Stimulated activated CD4-positive, alpha-beta T cell treated with anti-CD3 and anti-CD28 coated beads, TNF-alpha, amount 100 ng/mL, for 4 hours (primary cell): ENCODE data around the gene GREM2.

Experiments
- DNase-seq, 3 experiments: peaks; one replicate each; pipeline ENCODE4 v3.0.0-alpha.2; 2020; ENCODE audit warnings: low read depth in 3 of 3

Gene GREM2

DNA sequence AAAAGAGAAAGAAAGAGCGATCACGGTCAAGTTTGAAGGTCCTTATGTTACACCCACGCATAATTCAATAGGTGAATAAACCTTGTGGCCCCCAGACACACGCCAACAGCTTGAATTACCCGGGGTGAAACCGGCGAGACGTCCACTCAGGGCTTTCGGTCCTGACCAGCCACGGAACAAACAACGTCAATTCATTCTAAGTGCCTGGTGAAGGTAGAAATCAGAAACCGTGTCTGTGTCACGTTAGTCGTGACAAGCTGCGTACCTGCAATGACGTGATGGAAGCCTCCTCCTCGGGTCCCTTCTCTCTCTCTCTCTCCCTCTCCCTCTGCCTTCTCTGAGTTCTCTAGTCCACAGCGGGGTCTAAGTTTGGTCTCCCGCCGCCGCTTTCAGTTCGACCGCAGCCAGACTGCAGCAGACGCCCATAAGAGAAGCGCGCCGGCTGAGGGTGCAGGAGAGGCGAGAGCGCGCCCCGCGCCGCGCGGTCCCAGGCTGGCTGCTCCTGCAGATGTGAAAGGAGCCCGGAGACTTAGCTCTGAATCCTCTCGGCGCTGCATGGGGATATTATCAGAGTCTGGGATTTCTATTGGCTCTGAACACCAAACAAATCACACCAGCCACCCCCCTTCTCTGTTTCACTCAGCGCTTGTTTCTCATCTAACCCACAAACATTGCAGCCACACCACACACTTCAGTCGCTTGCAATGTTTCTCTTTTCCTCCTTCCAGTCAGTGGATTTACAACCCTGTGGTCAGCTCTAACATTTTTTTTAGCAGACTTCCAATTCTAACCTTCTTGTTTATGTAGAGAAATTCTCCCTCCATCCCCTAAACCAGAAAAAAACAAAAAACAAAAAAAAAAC lies at the start of gene GREM2:
Gene GREM2 (minus strand): TSS at position 537 of the 862 bp plus-strand sequence. CDS start 118,680 bp downstream, outside the sequence.
- no peak for DNase-seq

GRCh38 chr1:240658312-240658960 lies 46.5 kb upstream of the GREM2 start:
- DNase-seq: no peak

DNA sequence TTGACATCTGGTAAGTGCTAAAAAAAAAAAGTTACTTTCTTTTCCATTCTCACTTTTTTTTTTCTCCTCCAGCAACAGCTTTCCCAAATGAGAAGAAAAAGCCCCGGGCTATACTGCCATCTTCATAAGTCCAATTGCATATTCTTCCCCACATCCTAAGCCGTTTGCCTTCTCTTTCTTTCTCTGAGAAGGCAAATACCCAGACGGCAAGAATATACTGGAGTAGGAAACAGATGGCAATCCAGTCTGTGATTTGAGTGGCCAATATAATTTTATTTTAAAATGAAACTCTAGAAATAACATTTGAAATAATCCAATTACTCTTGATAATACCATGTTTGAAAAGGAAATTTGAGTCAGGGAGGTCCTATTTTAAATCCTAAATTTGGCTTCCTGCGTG lies 44.6 kb upstream of the GREM2 start:
- no peak for DNase-seq

DNA sequence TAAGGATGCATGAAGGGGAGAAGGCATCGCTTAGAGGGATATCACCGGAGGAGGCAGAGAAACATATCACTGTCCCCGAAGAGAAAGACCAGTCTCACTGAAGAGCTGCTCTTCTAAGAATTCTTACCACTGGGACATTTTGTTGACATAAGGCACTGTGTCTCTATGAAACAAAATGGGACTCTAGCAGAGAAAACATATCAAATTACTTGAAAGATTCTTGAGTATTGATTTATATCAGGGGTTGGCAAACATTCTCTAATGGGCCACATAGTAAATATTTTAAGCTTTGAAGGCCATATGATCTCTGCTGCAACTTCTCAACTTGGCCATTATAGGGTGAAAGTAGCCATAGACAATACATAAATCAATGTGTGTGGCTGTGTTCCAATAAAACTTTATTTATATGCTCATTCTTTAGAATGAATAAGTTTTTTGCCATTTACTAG lies 41.0 kb upstream of the GREM2 start:
- no peak for DNase-seq

DNA sequence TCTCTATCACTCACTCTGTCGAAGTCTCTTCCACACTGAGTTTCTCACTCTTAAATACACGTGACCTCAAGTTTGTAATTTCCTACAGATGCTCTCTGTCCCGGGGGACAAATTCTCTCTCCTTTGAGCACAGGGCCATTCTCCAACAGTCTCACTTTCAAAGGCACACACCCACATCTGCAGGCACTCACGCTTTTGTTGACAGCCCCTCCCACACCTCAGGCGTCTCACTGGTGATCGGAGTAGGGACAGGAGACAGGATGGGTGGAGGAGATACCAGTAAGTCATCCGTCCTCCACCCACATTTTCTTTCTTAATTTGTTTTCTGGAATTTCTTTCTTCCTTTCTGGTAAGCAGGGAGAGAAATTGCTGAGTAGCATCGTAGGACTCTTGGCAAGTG lies 40.6 kb upstream of the GREM2 start:
- no peak for DNase-seq

GRCh38 chr1:240650877-240651276 lies 38.9 kb upstream of the GREM2 start:
- no peak for DNase-seq

- DNase-seq: no peak
Measured at GRCh38 chr1:240649733-240650721, 38.1 kb upstream of the GREM2 start.

- DNase-seq: no peak
Measured at GRCh38 chr1:240646571-240647240, 34.8 kb upstream of the GREM2 start.

DNA sequence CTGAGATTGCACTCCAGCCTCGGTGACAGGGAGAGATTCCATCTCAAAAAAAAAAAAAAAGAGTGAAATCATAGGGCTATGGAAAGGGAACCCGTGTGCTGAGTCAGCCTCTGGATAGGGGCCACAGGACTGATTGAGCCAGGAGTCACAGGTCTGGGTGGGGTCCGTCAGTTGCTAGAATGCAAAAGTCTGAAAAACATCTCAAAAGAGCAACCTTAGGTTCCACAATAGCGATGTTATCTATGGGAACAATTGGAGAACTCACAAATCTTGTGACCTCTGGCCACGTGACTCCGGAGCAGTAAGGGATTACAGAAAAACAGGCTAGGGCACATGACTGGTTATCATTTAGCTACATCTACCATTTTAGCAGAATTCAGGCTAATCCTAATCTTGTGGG lies 32.8 kb upstream of the GREM2 start:
- DNase-seq: no peak

DNA sequence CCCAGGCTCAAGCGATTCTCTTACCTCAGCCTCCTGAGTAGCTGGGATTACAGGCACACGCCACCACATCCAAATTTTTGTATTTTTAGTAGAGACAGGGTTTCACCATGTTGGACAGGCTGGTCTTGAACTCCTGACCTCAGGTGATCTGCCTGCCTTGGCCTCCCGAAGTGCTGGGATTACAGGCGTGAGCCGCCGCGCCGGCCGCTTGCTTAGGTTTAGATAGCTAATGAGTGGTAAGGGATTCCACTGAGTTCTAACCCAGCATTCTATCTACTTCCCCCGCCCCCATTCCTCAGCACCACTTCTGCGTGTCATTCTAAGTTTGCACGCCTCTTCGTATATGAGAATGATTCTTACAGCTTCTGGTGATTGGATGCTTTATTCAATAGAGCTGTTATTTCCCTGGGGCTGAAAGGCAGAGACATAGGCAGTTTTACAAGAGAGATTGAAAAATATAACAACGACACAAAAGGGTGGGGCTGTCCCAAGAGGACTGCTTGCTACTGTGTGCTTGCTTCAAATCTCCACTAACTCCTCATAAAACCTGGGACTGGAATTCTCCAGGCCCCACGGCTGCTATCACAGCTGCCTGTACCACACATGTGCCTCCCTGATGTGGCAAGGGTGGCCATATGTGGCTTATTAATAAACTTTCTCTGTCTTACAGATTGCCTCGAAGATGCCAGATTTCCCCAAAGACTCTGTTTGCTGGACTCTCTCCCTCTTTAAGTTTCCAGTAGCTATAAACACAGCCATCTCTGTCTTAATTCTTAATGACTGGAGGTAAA lies 23.7 kb upstream of the GREM2 start:
- DNase-seq: no peak

DNA sequence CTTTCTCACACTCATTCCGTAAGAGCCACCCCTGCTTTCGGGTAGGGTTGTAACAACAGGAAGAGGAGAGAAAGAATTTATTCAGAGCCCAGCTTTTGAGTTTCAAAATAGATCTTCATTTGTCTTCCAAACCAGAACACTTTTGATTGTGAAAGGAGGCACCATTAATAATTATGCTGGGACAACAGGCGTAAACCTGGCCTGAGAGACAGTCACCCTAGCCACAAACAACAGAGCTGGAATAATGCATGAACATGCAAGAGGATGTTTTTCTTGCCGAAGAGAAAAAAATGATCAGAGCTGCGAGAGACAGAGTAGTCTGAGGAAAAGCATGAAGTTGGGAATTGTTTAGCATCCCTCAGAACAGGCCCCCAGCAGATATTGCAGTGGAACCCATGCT lies 18.5 kb upstream of the GREM2 start:
- no peak for DNase-seq

- no peak for DNase-seq
Measured at GRCh38 chr1:240621249-240621648, 9.3 kb upstream of the GREM2 start.

GRCh38 chr1:240619906-240620621 lies 8.1 kb upstream of the GREM2 start:
- DNase-seq: no peak

DNA sequence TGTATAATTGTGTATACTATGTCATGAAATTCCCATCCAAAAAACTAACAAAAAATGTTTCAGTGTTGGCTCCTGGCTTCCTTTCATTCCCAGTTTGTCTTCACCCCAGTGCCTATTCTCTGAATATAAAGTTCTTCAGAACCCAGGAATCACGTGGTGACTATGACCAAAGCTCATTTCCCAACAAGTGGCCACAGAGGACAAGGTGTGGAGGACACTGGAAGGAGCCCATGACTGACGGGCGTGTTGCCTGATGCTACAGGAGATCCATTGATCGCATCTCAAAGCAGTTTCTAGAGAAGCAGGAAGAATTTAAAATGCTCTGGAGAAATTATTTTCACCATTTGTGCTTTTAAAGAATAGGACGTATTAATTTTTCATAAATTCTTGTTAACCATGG lies 7.4 kb upstream of the GREM2 start:
- DNase-seq: no peak

DNA sequence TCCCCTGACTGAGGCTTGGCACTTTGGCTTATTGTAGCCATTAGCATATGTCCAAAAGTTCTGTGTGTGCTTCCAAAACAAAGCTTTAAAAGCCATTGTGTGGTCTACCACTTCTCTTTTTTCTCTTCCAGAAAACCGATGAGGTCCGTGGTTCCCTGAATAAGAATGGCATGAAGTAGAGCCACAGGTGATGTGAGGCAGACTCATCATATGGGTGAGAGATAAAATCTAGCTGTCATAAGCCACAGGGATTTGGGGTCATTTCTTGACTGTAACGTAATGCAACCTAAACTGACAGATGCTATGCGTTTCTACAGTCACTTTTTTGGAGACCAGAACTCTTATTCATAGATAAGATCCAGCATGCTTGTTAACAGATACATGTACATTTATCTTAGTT lies 7.0 kb upstream of the GREM2 start:
- DNase-seq: no peak

DNA sequence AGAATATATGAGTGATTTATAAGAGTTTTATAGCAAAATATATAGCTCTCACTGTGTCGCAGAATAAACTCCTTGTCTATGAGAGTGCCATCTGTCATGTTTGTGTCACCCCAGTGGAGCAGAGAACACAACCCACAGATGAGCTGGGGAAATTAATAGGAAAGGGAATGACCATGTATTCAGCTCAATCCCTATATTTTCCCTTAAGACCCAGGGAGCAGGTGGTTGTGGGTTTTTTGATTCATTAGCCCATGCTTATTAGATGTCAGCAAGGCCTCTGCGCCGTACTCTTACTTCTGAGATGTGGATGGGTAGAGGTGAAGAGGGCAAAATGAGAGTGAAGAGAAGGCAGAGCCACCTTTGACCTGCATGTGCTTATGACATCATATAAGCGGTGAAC lies 4.1 kb upstream of the GREM2 start:
- DNase-seq: no peak

GRCh38 chr1:240613356-240614142 lies 1.6 kb upstream of the GREM2 start:
- DNase-seq: no peak

DNA sequence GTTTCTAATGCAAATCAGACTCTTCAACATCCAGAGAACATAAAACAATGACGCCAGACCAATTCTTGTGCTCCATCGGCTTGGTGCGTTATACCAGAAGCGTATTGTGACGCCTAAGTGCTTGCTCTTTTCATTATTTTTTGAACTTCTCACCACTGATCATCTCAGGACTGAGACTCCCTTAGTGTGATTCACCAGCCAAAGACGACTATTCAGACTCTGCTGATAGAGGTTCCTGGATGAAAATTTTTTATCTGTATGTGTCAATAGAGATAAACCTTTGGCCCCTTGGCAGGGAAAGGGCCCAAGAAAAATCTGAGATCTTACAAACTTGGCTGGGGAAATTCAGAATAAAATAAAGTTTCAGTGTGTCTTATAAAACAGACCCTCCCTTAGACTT lies 856 bp upstream of the GREM2 start:
- DNase-seq: no peak

DNA sequence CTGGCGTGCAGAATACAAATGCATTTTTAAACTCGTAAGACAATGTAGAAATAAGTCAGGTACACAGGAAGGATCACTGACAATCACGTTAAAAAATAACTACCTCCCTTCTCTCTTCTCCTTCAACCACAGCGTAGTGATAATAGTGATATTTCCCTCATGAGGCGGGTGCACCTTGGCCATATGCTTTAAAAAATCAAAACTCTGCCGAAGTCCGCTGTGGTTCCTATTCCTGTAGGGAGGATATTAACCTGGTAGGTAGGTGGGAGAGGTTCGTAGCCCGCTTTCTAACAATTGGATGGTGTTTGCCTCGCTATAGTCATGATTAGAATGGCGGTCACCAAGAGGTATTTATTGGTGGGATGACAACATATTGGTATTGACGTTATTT lies 732 bp downstream of the GREM2 start:
- DNase-seq: no peak
